HG02884 (cell line): ENCODE measurements around the gene CIDEB.

Source experiments
- ATAC-seq: cut with Tn5 transposase; IDR thresholded peaks from one replicate; pipeline ENCODE4 v1.9.1; 2021; ENCODE audit warnings: mild to moderate bottlenecking, moderate library complexity; ENCODE audit not compliant: unreplicated experiment

Gene CIDEB

GRCh38 chr14:24271834-24272263, 35.9 kb downstream of the CIDEB start:
- ATAC-seq: no peak

GRCh38 chr14:24271134-24271833, 36.5 kb downstream of the CIDEB start, which contains the start of gene RABGGTA:
RABGGTA (minus strand) TSS chr14:24271597; CDS start chr14:24271115, 482 bp downstream.
- ATAC-seq: peak; percentile 86

- no peak for ATAC-seq
These were observed 37.1 kb downstream of the CIDEB start for GRCh38 chr14:24270537-24271133.

- ATAC-seq: no peak
These were observed 37.8 kb downstream of the CIDEB start for GRCh38 chr14:24269910-24270536.

GRCh38 chr14:24269368-24269767, 38.4 kb downstream of the CIDEB start:
- no peak for ATAC-seq

GRCh38 chr14:24268225-24268624, 39.6 kb downstream of the CIDEB start:
- no peak for ATAC-seq

- no peak for ATAC-seq
These were observed 40.3 kb downstream of the CIDEB start for GRCh38 chr14:24267516-24267915.

- ATAC-seq: no peak
These were observed 41.2 kb downstream of the CIDEB start for GRCh38 chr14:24266344-24267244.

- ATAC-seq: no peak
These were observed 43.5 kb downstream of the CIDEB start for GRCh38 chr14:24264298-24264697.

GRCh38 chr14:24263848-24264247, 43.9 kb downstream of the CIDEB start:
- no peak for ATAC-seq

- ATAC-seq: no peak
These were observed 44.7 kb downstream of the CIDEB start, which contains the start of gene TGM1 for GRCh38 chr14:24262821-24263733. TGM1 (minus strand) TSS chr14:24263177; CDS start chr14:24262352, 825 bp downstream.

- no peak for ATAC-seq
These were observed 45.8 kb downstream of the CIDEB start for GRCh38 chr14:24261969-24262327.

- ATAC-seq: no peak
These were observed 46.4 kb downstream of the CIDEB start for GRCh38 chr14:24261256-24261968.

- ATAC-seq: no peak
These were observed 47.0 kb downstream of the CIDEB start for GRCh38 chr14:24260780-24261157.

- ATAC-seq: no peak
These were observed 47.6 kb downstream of the CIDEB start for GRCh38 chr14:24260026-24260779.

- ATAC-seq: no peak
These were observed 48.3 kb downstream of the CIDEB start for GRCh38 chr14:24259282-24260025.

GRCh38 chr14:24258548-24259265, 49.1 kb downstream of the CIDEB start:
- no peak for ATAC-seq
